Neural progenitor cell (in vitro differentiated cells): ENCODE results near the gene TMEM117. TPM values are rescaled to one million over a fixed set of nuclear protein-coding genes. Genes with fewer than 3 reads are reported as not detected.

Source experiments
- DNase-seq: peaks from one replicate; pipeline ENCODE4 v3.0.0-alpha.2; 2016; ENCODE audit warnings: low spot score
- H2AFZ ChIP-seq: fragments of 200-600 bp; sonication (generic); replicated peaks from 2 replicates; pipeline ENCODE4 v1.6.1; 2016; ENCODE audit warnings: antibody characterized with exemption
- H3F3A ChIP-seq: fragments of 200-600 bp; sonication (generic); 2 replicates; pipeline ENCODE4 v1.6.1; 2016; ENCODE audit warnings: antibody characterized with exemption, low read depth
- H3K27ac ChIP-seq: fragments of 200-600 bp; sonication (generic); 2 replicates; pipeline ENCODE4 v1.5.1; 2016; ENCODE audit warnings: mild to moderate bottlenecking
- H3K27me3 ChIP-seq: fragments of 200-600 bp; sonication (generic); 2 replicates; pipeline ENCODE4 v1.6.1; 2016; ENCODE audit warnings: mild to moderate bottlenecking, moderate library complexity
- H3K36me3 ChIP-seq: fragments of 200-600 bp; sonication (generic); 2 replicates; pipeline ENCODE4 v1.5.1; 2016
- H3K4me1 ChIP-seq: fragments of 200-600 bp; sonication (generic); 2 replicates; pipeline ENCODE4 v1.6.1; 2016; ENCODE audit warnings: mixed run types
- H3K4me2 ChIP-seq: fragments of 200-600 bp; sonication (generic); 2 replicates; pipeline ENCODE4 v1.6.1; 2016
- H3K4me3 ChIP-seq: fragments of 200-600 bp; sonication (generic); 2 replicates; pipeline ENCODE4 v1.5.1; 2016
- H3K79me2 ChIP-seq: fragments of 200-600 bp; sonication (generic); 2 replicates; pipeline ENCODE4 v1.6.1; 2016; ENCODE audit warnings: low read depth
- H3K9ac ChIP-seq: fragments of 200-600 bp; sonication (generic); 2 replicates; pipeline ENCODE4 v1.6.1; 2016
- H3K9me3 ChIP-seq: fragments of 200-600 bp; sonication (generic); 2 replicates; pipeline ENCODE4 v1.5.1; 2016; ENCODE audit warnings: low read depth
- H4K20me1 ChIP-seq: fragments of 200-600 bp; sonication (generic); 2 replicates; pipeline ENCODE4 v1.6.1; 2016; ENCODE audit warnings: low read depth
- H3K27ac Mint-ChIP-seq: 3 replicates; pipeline ENCODE4 v1.8.0; 2021; ENCODE audit warnings: mixed read lengths
- H3K27me3 Mint-ChIP-seq: 2 replicates; pipeline ENCODE4 v1.8.0; 2022; ENCODE audit warnings: low read depth, mild to moderate bottlenecking, inconsistent platforms, moderate library complexity, mixed read lengths; ENCODE audit not compliant: insufficient read depth
- H3K36me3 Mint-ChIP-seq: 3 replicates; pipeline ENCODE4 v1.8.0; 2021; ENCODE audit warnings: mixed read lengths
- H3K4me1 Mint-ChIP-seq: 3 replicates; pipeline ENCODE4 v1.8.0; 2021; ENCODE audit warnings: mixed read lengths
- H3K4me3 Mint-ChIP-seq: 3 replicates; pipeline ENCODE4 v1.8.0; 2021; ENCODE audit warnings: mild to moderate bottlenecking, moderate library complexity, mixed read lengths
- H3K9me3 Mint-ChIP-seq: 3 replicates; pipeline ENCODE4 v1.8.0; 2020; ENCODE audit warnings: mixed read lengths
- EZH2 ChIP-seq: fragments of 200-600 bp; sonication (generic); IDR thresholded peaks from 2 replicates; pipeline ENCODE4 v1.6.1; 2017; ENCODE audit warnings: antibody characterized with exemption, mild to moderate bottlenecking, moderate library complexity
- EZH2phosphoT487 ChIP-seq: fragments of 200-600 bp; sonication (generic); IDR thresholded peaks from 2 replicates; pipeline ENCODE4 v1.6.1; 2017; ENCODE audit warnings: antibody characterized with exemption
- total RNA-seq: library from RNA; depleted of rRNA; stranded (reverse); fragments of >200 nt; gene quantifications from 2 replicates; pipeline ENCODE4 v1.2.3, GENCODE V29; 2015; ENCODE audit warnings: low replicate concordance
- TF ChIP-seq, protein P1 (sequence below): fragments of 200-600 bp; sonication (generic); IDR thresholded peaks from 2 replicates; pipeline ENCODE4 v1.5.1; 2017; ENCODE audit warnings: antibody characterized with exemption, mild to moderate bottlenecking

Gene TMEM117
- total RNA-seq, 1 donor from 2014 or later: 1.6 TPM

DNA sequence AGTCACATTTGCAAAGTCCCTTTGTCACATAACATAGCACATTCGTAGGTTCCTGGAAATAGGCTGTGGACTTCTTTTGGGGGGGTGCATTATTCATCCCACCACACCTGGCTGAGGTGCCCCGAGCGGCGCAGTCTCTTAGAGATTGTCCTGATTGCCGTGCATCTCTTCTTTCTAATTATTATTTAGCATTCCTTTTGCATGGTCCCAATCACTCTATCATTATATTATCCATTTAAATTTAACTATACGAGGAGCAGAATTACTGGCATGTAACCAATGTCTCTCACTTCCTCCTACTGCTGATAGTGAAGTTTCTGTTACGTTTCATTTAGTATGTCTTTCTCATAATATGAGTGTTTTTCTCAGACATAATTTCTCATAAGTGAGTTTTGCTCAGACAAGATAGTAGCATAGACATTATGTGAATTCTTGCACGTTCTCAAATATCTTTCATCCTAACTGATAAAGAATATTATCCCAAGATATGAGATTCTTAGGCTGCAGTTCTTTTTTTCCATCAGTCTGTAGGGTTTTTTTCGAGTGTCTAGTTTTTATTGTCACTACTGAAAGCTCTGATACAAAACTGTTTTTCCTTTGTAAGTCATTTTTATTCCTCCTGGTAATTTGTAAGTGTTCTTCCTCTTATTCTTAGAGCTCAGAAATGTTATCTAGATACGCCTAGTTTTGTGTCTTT lies 595.9 kb downstream of the TMEM117 start:
- no peak for TF ChIP-seq EZH2phosphoT487
- no peak for TF ChIP-seq EZH2
- TF ChIP-seq, protein P1, sequence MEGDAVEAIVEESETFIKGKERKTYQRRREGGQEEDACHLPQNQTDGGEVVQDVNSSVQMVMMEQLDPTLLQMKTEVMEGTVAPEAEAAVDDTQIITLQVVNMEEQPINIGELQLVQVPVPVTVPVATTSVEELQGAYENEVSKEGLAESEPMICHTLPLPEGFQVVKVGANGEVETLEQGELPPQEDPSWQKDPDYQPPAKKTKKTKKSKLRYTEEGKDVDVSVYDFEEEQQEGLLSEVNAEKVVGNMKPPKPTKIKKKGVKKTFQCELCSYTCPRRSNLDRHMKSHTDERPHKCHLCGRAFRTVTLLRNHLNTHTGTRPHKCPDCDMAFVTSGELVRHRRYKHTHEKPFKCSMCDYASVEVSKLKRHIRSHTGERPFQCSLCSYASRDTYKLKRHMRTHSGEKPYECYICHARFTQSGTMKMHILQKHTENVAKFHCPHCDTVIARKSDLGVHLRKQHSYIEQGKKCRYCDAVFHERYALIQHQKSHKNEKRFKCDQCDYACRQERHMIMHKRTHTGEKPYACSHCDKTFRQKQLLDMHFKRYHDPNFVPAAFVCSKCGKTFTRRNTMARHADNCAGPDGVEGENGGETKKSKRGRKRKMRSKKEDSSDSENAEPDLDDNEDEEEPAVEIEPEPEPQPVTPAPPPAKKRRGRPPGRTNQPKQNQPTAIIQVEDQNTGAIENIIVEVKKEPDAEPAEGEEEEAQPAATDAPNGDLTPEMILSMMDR: no peak
- H3K9ac ChIP-seq: no peak overlapping the region
- Mint-ChIP-seq H3K4me1 (no peaks in the 10 kb centered on the region), H3K27ac (no peak overlapping the region), H3K27me3 (no peaks in the 10 kb centered on the region), H3K36me3 (no peaks in the 10 kb centered on the region), H3K9me3 (peaks cover 2% of the 10 kb centered on the region), H3K4me3 (no peak overlapping the region)
- no peaks in the 10 kb centered on the region for H3K79me2 ChIP-seq
- no peak overlapping the region for H3K4me2 ChIP-seq
- DNase-seq: no peak
- H3K27me3 ChIP-seq: no peaks in the 10 kb centered on the region
- no peaks in the 10 kb centered on the region for H3F3A ChIP-seq
- no peak overlapping the region for H2AFZ ChIP-seq
- no peak overlapping the region for H3K27ac ChIP-seq
- H3K36me3 ChIP-seq: no peaks in the 10 kb centered on the region
- H4K20me1 ChIP-seq: no peaks in the 10 kb centered on the region
- H3K4me1 ChIP-seq: peaks cover 7% of the 10 kb centered on the region
- no peaks in the 10 kb centered on the region for H3K9me3 ChIP-seq
- no peak overlapping the region for H3K4me3 ChIP-seq

- no peaks in the 10 kb centered on the region for H3K27me3 ChIP-seq
- no peak overlapping the region for H3K4me2 ChIP-seq
- peaks cover 5% of the 10 kb centered on the region for H3K4me1 ChIP-seq
- TF ChIP-seq, protein P1: no peak
- no peak for TF ChIP-seq EZH2phosphoT487
- TF ChIP-seq EZH2: no peak
- no peak overlapping the region for H3K9ac ChIP-seq
- no peak overlapping the region for H3K27ac ChIP-seq
- Mint-ChIP-seq H3K36me3 (no peaks in the 10 kb centered on the region), H3K4me3 (no peak overlapping the region), H3K27me3 (no peaks in the 10 kb centered on the region), H3K27ac (no peak overlapping the region), H3K4me1 (no peaks in the 10 kb centered on the region), H3K9me3 (peaks cover 3% of the 10 kb centered on the region)
- no peaks in the 10 kb centered on the region for H3K9me3 ChIP-seq
- no peaks in the 10 kb centered on the region for H4K20me1 ChIP-seq
- H3F3A ChIP-seq: no peaks in the 10 kb centered on the region
- no peak overlapping the region for H2AFZ ChIP-seq
- no peaks in the 10 kb centered on the region for H3K36me3 ChIP-seq
- DNase-seq: no peak
- no peak overlapping the region for H3K4me3 ChIP-seq
- H3K79me2 ChIP-seq: no peaks in the 10 kb centered on the region
Measured at GRCh38 chr12:44433659-44434058, 597.8 kb downstream of the TMEM117 start.

DNA sequence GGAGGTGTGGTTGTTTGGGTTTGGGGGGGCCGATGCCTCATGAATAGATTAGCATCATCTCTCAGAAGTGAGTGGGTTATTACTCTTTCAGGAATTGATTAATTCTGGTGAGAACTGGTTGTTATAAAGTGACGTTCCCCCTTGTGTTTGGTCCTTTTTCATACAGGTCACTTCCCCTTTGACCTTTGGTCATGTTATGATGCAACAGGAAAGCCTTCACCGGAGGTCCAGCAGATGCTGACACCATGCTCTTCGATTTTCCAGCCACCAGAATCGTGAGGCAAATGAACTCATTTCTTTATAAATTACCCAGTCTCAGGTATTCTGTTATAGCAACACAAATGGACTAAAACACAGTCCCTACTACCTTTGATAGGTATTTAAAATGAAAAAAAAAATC lies 600.9 kb downstream of the TMEM117 start:
- H3K4me3 Mint-ChIP-seq: no peak overlapping the region
- Histone ChIP-seq H3K9me3 (no peaks in the 10 kb centered on the region), H2AFZ (no peak overlapping the region), H3K36me3 (no peaks in the 10 kb centered on the region), H3K9ac (no peak overlapping the region), H4K20me1 (no peaks in the 10 kb centered on the region), H3K27ac (no peak overlapping the region), H3K4me2 (no peak overlapping the region), H3K4me3 (no peak overlapping the region), H3K4me1 (no peaks in the 10 kb centered on the region), H3K27me3 (no peaks in the 10 kb centered on the region), H3F3A (no peaks in the 10 kb centered on the region), H3K79me2 (no peaks in the 10 kb centered on the region)
- no peak for DNase-seq
- H3K4me1 Mint-ChIP-seq: no peaks in the 10 kb centered on the region
- no peaks in the 10 kb centered on the region for H3K27me3 Mint-ChIP-seq
- no peaks in the 10 kb centered on the region for H3K36me3 Mint-ChIP-seq
- TF ChIP-seq EZH2: no peak
- no peak for TF ChIP-seq EZH2phosphoT487
- TF ChIP-seq, protein P1: no peak
- H3K9me3 Mint-ChIP-seq: peaks cover 3% of the 10 kb centered on the region
- H3K27ac Mint-ChIP-seq: no peak overlapping the region

Other genes with a start within 250 kb of the TMEM117 start
- 23.4 and 42.6 TPM in 2 replicates for gene PUS7L, start 77.3 kb upstream of the TMEM117 start, total RNA-seq
- gene IRAK4, start 77.1 kb upstream of the TMEM117 start, total RNA-seq: 9.9 and 23.6 TPM in 2 replicates
- gene TWF1, start 29.8 kb upstream of the TMEM117 start, total RNA-seq: 44.6 and 69.2 TPM in 2 replicates